Measurements from ENCODE around the gene DNMT3A. TPM values are rescaled to one million over a fixed set of nuclear protein-coding genes. Genes with fewer than 3 reads are reported as not detected.

The DNMT3A gene
- total RNA-seq, 1 donor from 2014 or later, result 36.7 TPM

DNA sequence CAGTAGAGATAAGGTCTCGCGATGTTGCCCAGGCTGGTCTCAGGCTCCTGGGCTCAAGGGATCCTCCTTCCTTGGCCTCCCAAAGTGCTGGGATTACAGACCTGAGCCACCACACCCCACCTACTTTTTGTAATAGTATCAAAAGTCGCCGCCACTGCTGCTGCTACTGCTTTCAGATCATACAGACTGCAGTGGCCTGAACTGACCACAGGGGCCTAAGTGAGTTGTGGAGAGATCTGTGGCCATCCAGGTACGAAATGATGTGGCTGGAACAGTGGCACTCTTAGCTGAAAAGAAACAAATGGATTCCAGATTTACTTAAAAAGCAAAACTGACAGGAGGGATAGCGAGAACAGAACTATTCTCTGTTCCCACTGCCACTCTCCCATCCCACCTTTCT, 140.5 kb downstream of the DNMT3A start:
- no peak for DNase-seq

DNA sequence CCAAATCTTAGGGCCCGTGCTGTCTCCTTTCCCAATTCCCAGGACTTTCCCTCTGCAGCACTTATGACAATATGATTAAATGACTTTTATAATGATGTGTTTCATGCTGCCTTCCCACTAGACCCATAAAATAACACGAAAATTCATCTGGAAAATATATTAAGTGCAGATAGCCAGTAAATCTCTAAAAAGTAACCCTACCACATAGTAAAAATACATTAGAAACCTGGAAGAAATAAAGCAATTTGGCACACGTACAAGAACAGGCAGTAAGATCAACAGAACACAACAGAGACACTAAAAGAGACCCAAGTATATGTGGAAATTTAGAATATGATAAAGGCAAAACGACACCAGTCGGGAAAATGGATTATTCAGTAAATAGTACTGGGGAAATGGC, 143.1 kb downstream of the DNMT3A start:
- no peak for DNase-seq

DNA sequence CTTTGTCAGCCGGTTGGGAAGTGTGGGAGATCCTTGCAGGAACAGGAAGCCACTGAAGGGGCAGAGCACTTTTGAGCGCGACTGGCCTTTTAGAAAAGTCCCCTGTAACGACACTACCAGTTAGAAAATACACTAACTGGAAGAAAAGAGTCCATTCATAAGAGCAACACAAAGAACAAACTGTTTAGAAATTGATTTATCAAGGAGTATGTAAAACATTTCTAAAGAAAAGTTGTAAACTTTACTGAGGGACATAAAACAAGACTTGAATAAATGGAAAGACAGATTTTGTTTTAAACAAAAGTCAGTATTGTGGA, 143.6 kb downstream of the DNMT3A start:
- DNase-seq, result no peak

DNA sequence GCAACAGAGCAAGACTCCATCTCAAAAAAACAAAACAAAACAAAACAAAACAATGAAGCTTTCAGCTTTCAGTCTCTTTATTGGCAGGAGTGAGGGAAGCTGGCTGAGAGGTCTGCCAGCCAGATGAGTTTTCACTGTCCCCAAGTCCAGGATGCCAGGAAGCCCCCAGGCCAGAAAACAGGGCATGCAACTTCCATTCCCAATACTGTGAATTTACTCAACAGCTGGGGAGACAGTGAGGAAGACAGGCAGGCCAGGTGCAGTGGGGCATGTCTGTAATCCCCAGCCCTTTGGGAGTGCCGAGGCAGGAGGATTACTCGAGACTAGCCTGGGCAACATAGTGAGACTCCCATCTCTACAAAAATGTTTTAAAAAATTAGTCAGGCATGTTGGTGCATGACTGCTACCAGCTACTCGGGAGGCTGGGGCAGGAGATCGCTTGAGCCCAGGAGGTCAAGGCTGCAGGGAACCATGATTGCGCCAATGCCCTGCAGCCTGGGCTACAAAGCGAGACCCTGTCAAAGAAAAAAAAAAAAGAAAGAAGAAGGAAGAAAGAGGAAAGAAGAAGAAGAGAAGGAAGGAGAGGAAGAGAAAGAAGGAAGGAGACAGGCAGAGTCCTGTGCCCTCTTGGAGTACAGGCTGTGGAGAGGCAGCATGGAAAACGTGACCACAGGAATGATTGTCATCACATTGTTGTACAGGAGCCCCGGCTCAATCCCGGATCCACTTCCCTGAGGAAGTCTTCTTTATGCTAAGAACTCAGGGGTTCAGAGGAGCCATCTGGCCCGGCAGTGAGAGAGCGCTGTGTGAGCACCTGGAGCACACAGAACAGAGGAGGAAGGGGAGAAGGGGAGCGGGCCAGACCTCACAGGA, 144.2 kb downstream of the DNMT3A start:
- no peak for DNase-seq

DNA sequence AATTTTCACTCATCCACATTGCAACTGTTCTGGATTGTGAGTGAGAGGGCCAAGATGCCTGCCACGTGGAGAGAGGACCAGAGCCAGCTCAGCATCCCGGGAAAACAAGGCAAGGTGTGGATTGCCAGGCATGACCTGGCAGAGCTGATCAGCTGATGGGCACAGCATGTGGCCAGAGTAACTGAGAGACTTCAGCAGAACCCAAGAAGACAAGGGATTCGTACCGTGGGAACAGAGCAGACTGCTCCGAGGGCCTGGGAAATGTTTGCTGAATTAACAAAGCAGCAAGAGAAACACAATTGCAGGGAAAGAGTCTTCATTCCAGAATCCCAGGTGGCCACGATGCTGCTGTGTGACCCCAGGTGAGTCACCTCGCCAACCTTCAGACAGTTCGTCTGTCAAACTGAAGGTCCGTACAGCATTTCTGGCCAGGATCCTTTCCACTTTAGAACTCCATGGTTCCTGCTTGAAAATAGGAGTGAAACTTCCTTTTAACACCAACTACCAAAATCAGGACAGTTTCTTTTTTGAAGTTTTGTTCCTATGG, 147.1 kb downstream of the DNMT3A start:
- DNase-seq, result no peak

DNA sequence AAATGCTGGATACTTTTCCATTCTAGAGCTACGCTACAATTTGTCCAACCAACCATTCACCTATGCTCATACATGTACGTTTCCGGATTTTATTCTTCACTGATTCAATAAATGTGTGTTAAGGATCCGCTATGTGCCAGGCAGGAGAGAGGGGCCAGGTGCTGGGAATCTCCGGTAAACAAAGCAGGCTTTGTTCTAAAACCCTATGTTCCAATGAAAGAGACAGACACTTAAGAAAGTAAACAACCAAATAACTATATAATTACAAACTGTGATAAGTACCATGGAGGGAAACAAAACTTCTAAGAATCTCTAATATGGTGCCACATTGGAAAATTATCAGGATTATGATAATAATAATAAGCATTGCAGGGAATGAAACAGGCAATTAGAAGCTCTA, 151.2 kb downstream of the DNMT3A start:
- DNase-seq, result no peak

DNA sequence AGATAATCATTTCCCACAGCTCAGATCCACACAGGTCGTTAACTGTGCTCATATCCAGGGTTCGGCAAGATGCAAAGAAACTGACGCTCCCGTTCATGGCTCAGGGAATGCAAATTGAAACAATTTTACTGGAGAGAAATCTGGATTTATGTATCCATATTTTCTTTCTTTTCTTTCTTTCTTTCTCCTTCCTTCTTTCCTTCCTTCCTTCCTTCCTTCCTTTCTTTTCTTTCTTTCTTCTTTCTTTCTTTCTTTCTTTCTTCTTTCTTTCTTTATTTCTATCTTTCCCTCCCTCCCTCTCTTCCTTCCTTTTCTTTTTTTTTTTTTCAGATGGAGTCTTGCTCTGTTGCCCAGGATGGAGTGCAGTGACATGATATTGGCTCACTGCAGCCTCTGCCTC, 153.3 kb downstream of the DNMT3A start:
- no peak for DNase-seq

DNA sequence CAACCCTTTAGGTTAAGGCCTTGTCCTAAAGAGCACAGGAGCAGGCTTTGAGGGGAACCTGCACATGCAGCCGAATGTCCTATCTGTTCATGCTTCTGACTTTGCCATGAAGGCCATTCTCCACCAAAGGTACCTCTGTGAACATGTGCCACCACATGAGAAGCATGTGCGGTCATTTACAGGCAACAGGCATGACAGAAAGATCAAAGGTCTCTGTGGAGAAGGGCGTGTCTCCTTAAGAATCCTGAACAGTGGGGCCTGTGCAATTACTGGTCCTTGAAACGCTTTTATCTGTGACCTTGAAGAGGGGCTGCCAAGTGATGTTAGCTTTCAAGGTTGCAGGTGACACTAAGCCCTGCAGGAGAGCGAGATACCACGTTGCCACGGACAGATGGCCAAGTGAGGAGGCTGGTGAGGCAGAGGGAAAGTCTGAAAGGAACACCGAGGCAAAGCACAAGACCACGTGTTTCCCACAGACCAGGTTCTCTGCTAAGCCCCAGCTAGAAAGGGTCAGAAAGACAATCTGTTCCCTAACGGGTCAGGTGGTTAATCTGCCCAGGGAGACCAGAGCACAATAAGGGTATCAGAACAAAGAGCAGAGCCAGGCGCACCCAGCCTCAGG, 153.9 kb downstream of the DNMT3A start:
- no peak for DNase-seq

DNA sequence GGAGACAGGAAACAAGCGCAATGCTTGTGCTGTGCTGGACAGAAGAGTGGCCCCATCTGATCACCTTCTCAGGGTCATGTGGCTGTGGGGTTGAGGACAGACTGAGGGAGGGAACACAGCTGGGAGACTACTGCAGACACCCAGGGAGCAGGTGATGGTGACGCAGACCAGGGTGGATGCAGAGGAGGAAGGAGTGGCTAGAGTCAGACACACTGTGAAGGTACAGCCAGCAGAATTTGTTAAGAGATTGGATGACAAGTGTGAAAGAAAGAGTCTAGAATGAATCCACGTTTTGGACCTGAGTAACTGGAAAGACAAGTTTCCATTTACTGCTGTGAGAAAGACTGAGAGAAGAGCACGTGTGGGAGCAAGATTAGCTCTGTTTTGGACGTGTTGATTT, 157.5 kb downstream of the DNMT3A start:
- no peak for DNase-seq

DNA sequence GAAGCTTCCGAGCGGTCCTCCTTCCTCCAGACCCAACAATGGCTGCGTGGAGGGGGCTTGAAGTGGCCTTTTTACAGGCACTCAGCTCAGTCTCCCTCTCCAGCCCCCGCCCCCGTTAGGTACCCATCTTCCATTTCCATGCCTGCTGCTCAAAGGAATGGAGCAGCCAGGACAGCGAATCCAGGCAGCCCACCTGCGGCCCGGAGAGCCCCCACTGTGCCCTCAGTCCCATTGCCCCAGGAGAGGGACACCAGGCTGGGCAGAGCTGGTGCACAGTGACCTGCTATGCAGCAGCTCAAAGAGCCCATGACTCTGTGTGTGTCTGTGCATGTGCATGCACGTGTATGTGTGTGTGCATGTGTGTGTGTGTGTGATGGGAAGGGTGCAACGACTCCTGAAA, 162.7 kb downstream of the DNMT3A start:
- DNase-seq, result no peak

Small RNA genes within 50 kb of the gene (small RNA-seq; reads per million reads assigned to genes)
- 2.3 reads per million, percentile 87 among the genes with 10 or more reads in this experiment for gene MIR1301 (ENCODE audit: low replicate concordance)

Other genes with a start within 250 kb of the DNMT3A start
- 3.6 TPM for gene POMC, start 173.3 kb downstream of the DNMT3A start, total RNA-seq

All from skin of body (tissue), 3 donors.